ENCODE results near the gene FGF8.

- no peak for TF ChIP-seq SUZ12 (IDR thresholded peaks at IDR 0.05; ENCODE audit: extremely low read depth, insufficient read depth, insufficient read length)
- no peak for TF ChIP-seq ZNF274 (IDR thresholded peaks at IDR 0.05; ENCODE audit: low read depth, low read length)
These were observed 41.6 kb upstream of the FGF8 start for GRCh38 chr10:101817337-101818118.

All from NT2/D1 (cell line).